WTC11 (cell line): ENCODE data around the gene NLGN3. TPM values are rescaled to one million over a fixed set of nuclear protein-coding genes. Genes with fewer than 3 reads are reported as not detected.

Experiments
- ATAC-seq: fragments of 200-7000 bp; cut with Tn5 transposase; 2 replicates; pipeline ENCODE4 v1.10.0; 2021; ENCODE audit warnings: mild to moderate bottlenecking, moderate library complexity
- CTCF ChIA-PET: fragments of 300-600 bp; sonication (Branson Sonifier 250); formaldehyde crosslinking; loops from one replicate; lab custom pipeline; 2021; ENCODE audit warnings: antibody characterized with exemption; lab: Charles Lee
- POLR2A ChIA-PET: fragments of 350-600 bp; sonication (Branson Sonifier 250); formaldehyde crosslinking; loops from one replicate; lab custom pipeline; 2021; ENCODE audit warnings: antibody characterized with exemption; lab: Charles Lee
- DNase-seq: peaks from one replicate; pipeline ENCODE4 v3.0.0; 2021; ENCODE audit warnings: low spot score
- H3K27ac Mint-ChIP-seq: 2 replicates; pipeline ENCODE4 v1.8.0; 2021; ENCODE audit warnings: mixed read lengths
- H3K27me3 Mint-ChIP-seq: 2 replicates; pipeline ENCODE4 v1.8.0; 2021; ENCODE audit warnings: low read depth, mild to moderate bottlenecking, moderate library complexity, mixed read lengths
- H3K36me3 Mint-ChIP-seq: 2 replicates; pipeline ENCODE4 v1.8.0; 2021; ENCODE audit warnings: mixed read lengths
- H3K4me1 Mint-ChIP-seq: 2 replicates; pipeline ENCODE4 v1.8.0; 2022; ENCODE audit warnings: mixed read lengths
- H3K4me3 Mint-ChIP-seq: 2 replicates; pipeline ENCODE4 v1.8.0; 2021; ENCODE audit warnings: mild to moderate bottlenecking, moderate library complexity, mixed read lengths
- H3K9me3 Mint-ChIP-seq: 2 replicates; pipeline ENCODE4 v1.8.0; 2021; ENCODE audit warnings: mixed read lengths
- ELF4 ChIP-seq: sonication (generic); formaldehyde crosslinking; IDR thresholded peaks from 2 replicates; pipeline ENCODE4 v1.8.1; 2022; ENCODE audit warnings: low read depth, mild to moderate bottlenecking, moderate library complexity, missing genetic modification reagents
- ESRRA ChIP-seq: sonication (generic); formaldehyde crosslinking; IDR thresholded peaks from 2 replicates; pipeline ENCODE4 v1.8.1; 2022; ENCODE audit warnings: mild to moderate bottlenecking, missing genetic modification reagents, borderline replicate concordance
- FOXJ3 ChIP-seq: sonication (generic); formaldehyde crosslinking; IDR thresholded peaks from 2 replicates; pipeline ENCODE4 v1.9.0; 2021; ENCODE audit warnings: missing genetic modification reagents, mild to moderate bottlenecking, borderline replicate concordance
- KAT7 ChIP-seq: sonication (generic); formaldehyde crosslinking; IDR thresholded peaks from 2 replicates; pipeline ENCODE4 v1.8.1; 2023; ENCODE audit warnings: missing genetic modification reagents, mild to moderate bottlenecking, borderline replicate concordance
- MYBL2 ChIP-seq: sonication (generic); formaldehyde crosslinking; IDR thresholded peaks from 2 replicates; pipeline ENCODE4 v1.8.1; 2023; ENCODE audit warnings: mild to moderate bottlenecking, moderate library complexity, missing genetic modification reagents
- NR1H2 ChIP-seq: sonication (generic); formaldehyde crosslinking; IDR thresholded peaks from 2 replicates; pipeline ENCODE4 v1.9.0; 2021; ENCODE audit warnings: mild to moderate bottlenecking, moderate library complexity, missing genetic modification reagents
- SMAD4 ChIP-seq: sonication (generic); formaldehyde crosslinking; IDR thresholded peaks from 2 replicates; pipeline ENCODE4 v1.8.0; 2022; ENCODE audit warnings: mild to moderate bottlenecking, missing genetic modification reagents
- SP1 ChIP-seq: sonication (generic); formaldehyde crosslinking; conservative IDR thresholded peaks from 2 replicates; pipeline ENCODE4 v1.8.1; 2022; ENCODE audit warnings: missing genetic modification reagents
- ZNF219 ChIP-seq: sonication (generic); formaldehyde crosslinking; IDR thresholded peaks from 2 replicates; pipeline ENCODE4 v1.8.0; 2023; ENCODE audit warnings: missing genetic modification reagents, mild to moderate bottlenecking, borderline replicate concordance
- total RNA-seq: library from RNA; stranded (reverse); gene quantifications from 3 replicates; pipeline ENCODE4 v1.2.3, GENCODE V29; 2021
- TF ChIP-seq, protein P1 (sequence below): sonication (generic); formaldehyde crosslinking; IDR thresholded peaks from 2 replicates; pipeline ENCODE4 v1.8.1; 2023; ENCODE audit warnings: mild to moderate bottlenecking, missing genetic modification reagents
- TF ChIP-seq, protein P2 (sequence below): sonication (generic); formaldehyde crosslinking; IDR thresholded peaks from 2 replicates; pipeline ENCODE4 v1.8.1; 2023; ENCODE audit warnings: mild to moderate bottlenecking, missing genetic modification reagents, moderate library complexity
- TF ChIP-seq, protein P3 (sequence below): fragments of 250-450 bp; sonication (Bioruptor Pico); conservative IDR thresholded peaks from 2 replicates; pipeline ENCODE4 v1.9.0; 2021; ENCODE audit warnings: mild to moderate bottlenecking
- TF ChIP-seq, protein P4 (sequence below): sonication (generic); formaldehyde crosslinking; IDR thresholded peaks from 2 replicates; pipeline ENCODE4 v1.8.1; 2022; ENCODE audit warnings: low read depth, missing genetic modification reagents, borderline replicate concordance
- TF ChIP-seq, protein P5 (sequence below): fragments of 250-450 bp; sonication (Bioruptor Pico); IDR thresholded peaks from 2 replicates; pipeline ENCODE4 v1.9.0; 2021; ENCODE audit warnings: moderate library complexity, mild to moderate bottlenecking, inconsistent platforms, borderline replicate concordance
- TF ChIP-seq, protein P6 (sequence below): sonication (generic); formaldehyde crosslinking; IDR thresholded peaks from 2 replicates; pipeline ENCODE4 v1.8.1; 2022; ENCODE audit warnings: mild to moderate bottlenecking, missing genetic modification reagents, moderate library complexity, borderline replicate concordance
- TF ChIP-seq, protein P7 (sequence below): sonication (generic); formaldehyde crosslinking; IDR thresholded peaks from 2 replicates; pipeline ENCODE4 v1.8.0; 2022; ENCODE audit warnings: mild to moderate bottlenecking, missing genetic modification reagents

Gene NLGN3
- total RNA-seq, 1 experiment from 2014 or later, result 10.8 TPM

DNA sequence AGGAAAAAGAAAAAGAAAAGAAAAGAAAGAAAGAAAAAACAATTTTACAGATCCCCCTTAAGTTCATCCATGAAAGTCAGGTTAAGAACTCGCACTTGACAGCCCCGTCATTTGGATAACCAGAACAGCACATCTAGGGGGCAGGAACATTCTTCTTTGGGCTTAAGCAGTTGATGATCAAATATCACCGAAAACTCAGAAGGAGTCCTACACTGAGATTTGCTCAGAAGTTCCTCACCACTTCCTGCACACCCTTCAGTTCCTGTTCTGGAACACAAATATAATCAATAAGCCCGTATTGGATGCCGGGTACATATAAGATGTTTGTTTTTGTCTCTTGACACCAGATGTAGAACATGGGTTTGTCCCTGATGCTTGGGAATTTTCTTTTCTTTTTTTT, 14.7 kb downstream of the NLGN3 start:
- Mint-ChIP-seq H3K27me3 (no peaks in the 10 kb centered on the region), H3K4me1 (peaks cover 6% of the 10 kb centered on the region), H3K4me3 (no peak overlapping the region), H3K9me3 (no peaks in the 10 kb centered on the region), H3K36me3 (no peaks in the 10 kb centered on the region), H3K27ac (no peak overlapping the region)
- DNase-seq (no peak), ATAC-seq (no peak)
- TF ChIP-seq, protein P1, sequence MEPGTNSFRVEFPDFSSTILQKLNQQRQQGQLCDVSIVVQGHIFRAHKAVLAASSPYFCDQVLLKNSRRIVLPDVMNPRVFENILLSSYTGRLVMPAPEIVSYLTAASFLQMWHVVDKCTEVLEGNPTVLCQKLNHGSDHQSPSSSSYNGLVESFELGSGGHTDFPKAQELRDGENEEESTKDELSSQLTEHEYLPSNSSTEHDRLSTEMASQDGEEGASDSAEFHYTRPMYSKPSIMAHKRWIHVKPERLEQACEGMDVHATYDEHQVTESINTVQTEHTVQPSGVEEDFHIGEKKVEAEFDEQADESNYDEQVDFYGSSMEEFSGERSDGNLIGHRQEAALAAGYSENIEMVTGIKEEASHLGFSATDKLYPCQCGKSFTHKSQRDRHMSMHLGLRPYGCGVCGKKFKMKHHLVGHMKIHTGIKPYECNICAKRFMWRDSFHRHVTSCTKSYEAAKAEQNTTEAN (CRISPR knock-in tag), result no peak
- TF ChIP-seq, protein P2, sequence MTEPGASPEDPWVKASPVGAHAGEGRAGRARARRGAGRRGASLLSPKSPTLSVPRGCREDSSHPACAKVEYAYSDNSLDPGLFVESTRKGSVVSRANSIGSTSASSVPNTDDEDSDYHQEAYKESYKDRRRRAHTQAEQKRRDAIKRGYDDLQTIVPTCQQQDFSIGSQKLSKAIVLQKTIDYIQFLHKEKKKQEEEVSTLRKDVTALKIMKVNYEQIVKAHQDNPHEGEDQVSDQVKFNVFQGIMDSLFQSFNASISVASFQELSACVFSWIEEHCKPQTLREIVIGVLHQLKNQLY (CRISPR knock-in tag), result no peak
- no peak for TF ChIP-seq SMAD4 (CRISPR knock-in tag)
- no peak for TF ChIP-seq ZNF219 (CRISPR knock-in tag)
- TF ChIP-seq, protein P3, sequence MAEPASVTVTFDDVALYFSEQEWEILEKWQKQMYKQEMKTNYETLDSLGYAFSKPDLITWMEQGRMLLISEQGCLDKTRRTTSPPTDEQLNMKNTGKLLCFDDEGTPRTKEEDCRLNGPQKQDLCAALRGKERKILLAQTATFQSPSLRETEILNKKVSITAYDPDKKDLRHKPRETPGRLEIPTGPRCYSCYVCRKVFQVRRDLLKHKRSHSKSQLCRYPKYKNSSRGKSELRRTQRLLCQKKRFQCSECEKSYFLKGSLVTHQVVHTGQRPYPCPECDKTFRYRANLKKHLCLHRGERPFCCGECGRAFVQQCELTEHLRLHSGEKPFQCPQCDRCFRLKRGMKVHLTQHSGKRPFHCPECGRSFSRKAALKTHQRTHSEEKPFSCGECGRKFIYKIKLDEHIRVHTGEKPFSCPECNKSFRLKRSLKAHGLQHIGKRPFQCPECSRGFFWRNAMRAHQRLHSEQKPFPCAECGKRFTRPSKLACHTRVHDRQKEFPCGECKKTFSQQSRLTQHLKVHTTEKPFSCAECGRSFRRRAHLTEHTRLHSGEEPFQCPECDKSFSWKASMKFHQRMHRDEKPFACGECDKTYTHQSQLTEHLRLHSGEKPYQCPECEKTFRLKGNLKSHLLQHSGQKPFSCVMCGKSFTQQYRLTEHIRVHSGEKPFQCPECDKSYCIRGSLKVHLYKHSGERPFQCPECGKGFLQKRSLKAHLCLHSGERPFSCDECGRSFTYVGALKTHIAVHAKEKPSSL (CRISPR knock-in tag), result no peak
- TF ChIP-seq, protein P4, sequence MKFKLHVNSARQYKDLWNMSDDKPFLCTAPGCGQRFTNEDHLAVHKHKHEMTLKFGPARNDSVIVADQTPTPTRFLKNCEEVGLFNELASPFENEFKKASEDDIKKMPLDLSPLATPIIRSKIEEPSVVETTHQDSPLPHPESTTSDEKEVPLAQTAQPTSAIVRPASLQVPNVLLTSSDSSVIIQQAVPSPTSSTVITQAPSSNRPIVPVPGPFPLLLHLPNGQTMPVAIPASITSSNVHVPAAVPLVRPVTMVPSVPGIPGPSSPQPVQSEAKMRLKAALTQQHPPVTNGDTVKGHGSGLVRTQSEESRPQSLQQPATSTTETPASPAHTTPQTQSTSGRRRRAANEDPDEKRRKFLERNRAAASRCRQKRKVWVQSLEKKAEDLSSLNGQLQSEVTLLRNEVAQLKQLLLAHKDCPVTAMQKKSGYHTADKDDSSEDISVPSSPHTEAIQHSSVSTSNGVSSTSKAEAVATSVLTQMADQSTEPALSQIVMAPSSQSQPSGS, result no peak
- no peak for TF ChIP-seq ESRRA (CRISPR knock-in tag)
- no peak for TF ChIP-seq NR1H2
- CTCF ChIA-PET, result no interaction called here
- POLR2A ChIA-PET, result interaction anchor here (0.6 kb wide), 1 partner anchor 25 kb away, joined by 3 read pairs; no protein-coding TSS in a partner anchor

DNA sequence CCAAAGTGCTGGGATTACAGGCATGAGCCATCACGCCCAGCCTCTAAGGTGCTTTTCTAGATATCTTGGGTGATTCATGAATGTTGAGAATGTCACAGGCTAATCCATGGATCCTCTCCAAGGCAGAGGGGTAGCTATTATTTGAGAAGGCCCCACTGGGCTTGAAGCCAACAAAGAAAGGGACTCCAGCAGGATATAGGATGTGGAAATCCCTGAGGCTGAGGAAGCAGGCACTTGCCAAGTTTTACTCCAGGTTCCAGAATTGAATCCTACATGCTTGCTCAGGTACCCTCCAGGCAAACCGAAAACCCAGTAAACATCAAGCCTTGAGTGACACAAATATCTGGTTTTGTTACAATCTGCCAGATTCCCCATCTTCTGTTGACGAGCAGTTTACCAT, 15.8 kb downstream of the NLGN3 start:
- Mint-ChIP-seq H3K36me3 (no peaks in the 10 kb centered on the region), H3K27me3 (no peaks in the 10 kb centered on the region), H3K4me3 (no peak overlapping the region), H3K27ac (no peak overlapping the region), H3K4me1 (peaks cover 6% of the 10 kb centered on the region), H3K9me3 (no peaks in the 10 kb centered on the region)
- TF ChIP-seq FOXJ3 (CRISPR knock-in tag), result no peak
- no peak for TF ChIP-seq MYBL2
- TF ChIP-seq, protein P5, sequence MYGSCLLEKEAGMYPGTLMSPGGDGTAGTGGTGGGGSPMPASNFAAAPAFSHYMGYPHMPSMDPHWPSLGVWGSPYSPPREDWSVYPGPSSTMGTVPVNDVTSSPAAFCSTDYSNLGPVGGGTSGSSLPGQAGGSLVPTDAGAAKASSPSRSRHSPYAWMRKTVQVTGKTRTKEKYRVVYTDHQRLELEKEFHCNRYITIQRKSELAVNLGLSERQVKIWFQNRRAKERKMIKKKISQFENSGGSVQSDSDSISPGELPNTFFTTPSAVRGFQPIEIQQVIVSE, result no peak
- TF ChIP-seq KAT7, result no peak
- TF ChIP-seq ELF4, result no peak
- no peak for TF ChIP-seq SP1
- TF ChIP-seq, protein P6, sequence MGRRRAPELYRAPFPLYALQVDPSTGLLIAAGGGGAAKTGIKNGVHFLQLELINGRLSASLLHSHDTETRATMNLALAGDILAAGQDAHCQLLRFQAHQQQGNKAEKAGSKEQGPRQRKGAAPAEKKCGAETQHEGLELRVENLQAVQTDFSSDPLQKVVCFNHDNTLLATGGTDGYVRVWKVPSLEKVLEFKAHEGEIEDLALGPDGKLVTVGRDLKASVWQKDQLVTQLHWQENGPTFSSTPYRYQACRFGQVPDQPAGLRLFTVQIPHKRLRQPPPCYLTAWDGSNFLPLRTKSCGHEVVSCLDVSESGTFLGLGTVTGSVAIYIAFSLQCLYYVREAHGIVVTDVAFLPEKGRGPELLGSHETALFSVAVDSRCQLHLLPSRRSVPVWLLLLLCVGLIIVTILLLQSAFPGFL (CRISPR knock-in tag), result no peak
- TF ChIP-seq, protein P7, sequence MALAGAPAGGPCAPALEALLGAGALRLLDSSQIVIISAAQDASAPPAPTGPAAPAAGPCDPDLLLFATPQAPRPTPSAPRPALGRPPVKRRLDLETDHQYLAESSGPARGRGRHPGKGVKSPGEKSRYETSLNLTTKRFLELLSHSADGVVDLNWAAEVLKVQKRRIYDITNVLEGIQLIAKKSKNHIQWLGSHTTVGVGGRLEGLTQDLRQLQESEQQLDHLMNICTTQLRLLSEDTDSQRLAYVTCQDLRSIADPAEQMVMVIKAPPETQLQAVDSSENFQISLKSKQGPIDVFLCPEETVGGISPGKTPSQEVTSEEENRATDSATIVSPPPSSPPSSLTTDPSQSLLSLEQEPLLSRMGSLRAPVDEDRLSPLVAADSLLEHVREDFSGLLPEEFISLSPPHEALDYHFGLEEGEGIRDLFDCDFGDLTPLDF (CRISPR knock-in tag), result no peak
- no peak for ATAC-seq
- DNase-seq, result no peak
- POLR2A ChIA-PET, result no interaction called here
- CTCF ChIA-PET, result no interaction called here
